ENCODE results near the gene NPC2.

- TF ChIP-seq POLR2AphosphoS5 (IDR thresholded peaks at IDR 0.05), result no peak
- TF ChIP-seq, protein P1, sequence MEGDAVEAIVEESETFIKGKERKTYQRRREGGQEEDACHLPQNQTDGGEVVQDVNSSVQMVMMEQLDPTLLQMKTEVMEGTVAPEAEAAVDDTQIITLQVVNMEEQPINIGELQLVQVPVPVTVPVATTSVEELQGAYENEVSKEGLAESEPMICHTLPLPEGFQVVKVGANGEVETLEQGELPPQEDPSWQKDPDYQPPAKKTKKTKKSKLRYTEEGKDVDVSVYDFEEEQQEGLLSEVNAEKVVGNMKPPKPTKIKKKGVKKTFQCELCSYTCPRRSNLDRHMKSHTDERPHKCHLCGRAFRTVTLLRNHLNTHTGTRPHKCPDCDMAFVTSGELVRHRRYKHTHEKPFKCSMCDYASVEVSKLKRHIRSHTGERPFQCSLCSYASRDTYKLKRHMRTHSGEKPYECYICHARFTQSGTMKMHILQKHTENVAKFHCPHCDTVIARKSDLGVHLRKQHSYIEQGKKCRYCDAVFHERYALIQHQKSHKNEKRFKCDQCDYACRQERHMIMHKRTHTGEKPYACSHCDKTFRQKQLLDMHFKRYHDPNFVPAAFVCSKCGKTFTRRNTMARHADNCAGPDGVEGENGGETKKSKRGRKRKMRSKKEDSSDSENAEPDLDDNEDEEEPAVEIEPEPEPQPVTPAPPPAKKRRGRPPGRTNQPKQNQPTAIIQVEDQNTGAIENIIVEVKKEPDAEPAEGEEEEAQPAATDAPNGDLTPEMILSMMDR (IDR thresholded peaks at IDR 0.05), result no peak
Observed at GRCh38 chr14:74516451-74517160, 23.5 kb upstream of the NPC2 start.
